ENCODE results near the gene SYCE1L.
"Not testable (repeated sequence)": the region's sequence is repeated elsewhere in the genome, so short reads cannot be mapped to it uniquely, and the experiment has no call there.

Gene SYCE1L

GRCh38 chr16:77197747-77198146 lies 1.5 kb upstream of the SYCE1L start:
- DNase-seq (ENCODE audit: low read depth in 2 of 2), result no peak

GRCh38 chr16:77206533-77206932 lies 7.3 kb downstream of the SYCE1L start:
- DNase-seq (ENCODE audit: low read depth in 2 of 2), result no peak

DNA sequence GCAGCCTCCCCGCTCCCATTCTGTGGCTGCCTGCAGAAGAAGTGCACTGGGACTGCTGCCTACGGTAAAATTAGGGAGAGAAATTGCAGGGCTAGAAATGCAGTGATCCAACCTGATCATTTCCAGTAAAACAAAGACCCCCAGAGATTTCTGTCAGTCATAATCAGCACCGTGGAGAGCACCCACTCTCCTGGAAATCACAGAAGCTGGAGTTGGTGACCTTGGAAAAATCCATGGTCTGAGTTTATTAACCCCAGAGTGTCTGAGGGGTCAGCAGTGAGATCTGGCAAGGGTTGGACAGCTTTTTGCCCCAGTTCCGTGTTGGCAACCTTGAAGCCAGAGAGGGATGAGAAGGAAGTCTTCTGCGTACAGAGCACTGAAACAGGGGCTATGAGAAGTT lies 7.8 kb downstream of the SYCE1L start:
- no peak for DNase-seq (ENCODE audit: low read depth in 2 of 2)

- no peak for DNase-seq (ENCODE audit: low read depth in 2 of 2)
Observed at GRCh38 chr16:77208382-77208781, 9.2 kb downstream of the SYCE1L start.

GRCh38 chr16:77211880-77212740 lies 12.9 kb downstream of the SYCE1L start:
- DNase-seq (ENCODE audit: low read depth in 2 of 2), result peak; percentile 45 to 63

GRCh38 chr16:77212741-77213541 lies 13.7 kb downstream of the SYCE1L start:
- peak; percentile 49 to 66 for DNase-seq (ENCODE audit: low read depth in 2 of 2)

GRCh38 chr16:77213542-77214106 lies 14.4 kb downstream of the SYCE1L start:
- no peak for DNase-seq (ENCODE audit: low read depth in 2 of 2)

GRCh38 chr16:77214411-77215138 lies 15.4 kb downstream of the SYCE1L start:
- no peak for DNase-seq (ENCODE audit: low read depth in 2 of 2)

- no peak for DNase-seq (ENCODE audit: low read depth in 2 of 2)
Observed at GRCh38 chr16:77219437-77219836, 20.2 kb downstream of the SYCE1L start.

DNA sequence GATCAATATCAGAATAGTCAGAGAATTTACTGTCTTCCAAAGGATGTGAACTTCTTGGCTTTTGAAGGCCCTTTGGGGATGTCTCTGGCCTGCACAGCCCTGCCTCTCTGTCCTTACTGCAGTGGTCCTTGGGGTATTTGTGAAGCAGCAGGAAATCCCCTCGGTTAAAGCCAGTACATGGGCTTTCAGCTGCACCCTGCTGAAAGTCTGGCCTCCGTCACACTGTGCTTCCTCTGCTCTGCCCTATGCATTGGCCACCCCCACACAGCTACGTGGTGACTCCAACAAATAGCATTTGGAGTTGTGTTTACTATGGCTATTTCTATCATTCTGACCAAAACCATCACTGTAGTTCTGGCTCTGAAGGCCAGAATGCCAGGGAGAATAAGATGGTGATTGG lies 21.2 kb downstream of the SYCE1L start:
- DNase-seq (ENCODE audit: low read depth in 2 of 2), result no peak

- DNase-seq (ENCODE audit: low read depth in 2 of 2), result no peak
Observed at GRCh38 chr16:77221482-77221881, 22.3 kb downstream of the SYCE1L start.

DNA sequence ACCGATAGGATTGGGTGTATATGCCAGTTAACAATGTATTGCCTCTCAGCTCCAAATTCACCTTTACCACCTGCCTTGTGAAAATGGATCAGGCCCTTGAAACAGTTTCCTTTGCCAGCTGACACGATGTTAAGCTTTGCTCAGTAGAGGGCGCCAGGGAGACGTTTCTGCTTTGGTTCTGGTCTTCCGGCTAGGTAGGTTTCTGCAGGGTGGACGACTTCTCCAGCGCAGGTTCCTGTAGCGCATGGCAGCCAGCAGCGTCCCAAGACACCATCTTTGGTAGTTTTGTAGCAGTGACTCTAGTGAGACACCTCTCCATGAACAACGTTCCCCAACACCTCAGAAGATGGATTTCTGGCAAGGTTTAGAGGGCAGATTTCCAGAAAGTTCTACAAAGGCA lies 24.0 kb downstream of the SYCE1L start:
- DNase-seq (ENCODE audit: low read depth in 2 of 2), result no peak

GRCh38 chr16:77225182-77225581 lies 26.0 kb downstream of the SYCE1L start:
- DNase-seq (ENCODE audit: low read depth in 2 of 2), result no peak

DNA sequence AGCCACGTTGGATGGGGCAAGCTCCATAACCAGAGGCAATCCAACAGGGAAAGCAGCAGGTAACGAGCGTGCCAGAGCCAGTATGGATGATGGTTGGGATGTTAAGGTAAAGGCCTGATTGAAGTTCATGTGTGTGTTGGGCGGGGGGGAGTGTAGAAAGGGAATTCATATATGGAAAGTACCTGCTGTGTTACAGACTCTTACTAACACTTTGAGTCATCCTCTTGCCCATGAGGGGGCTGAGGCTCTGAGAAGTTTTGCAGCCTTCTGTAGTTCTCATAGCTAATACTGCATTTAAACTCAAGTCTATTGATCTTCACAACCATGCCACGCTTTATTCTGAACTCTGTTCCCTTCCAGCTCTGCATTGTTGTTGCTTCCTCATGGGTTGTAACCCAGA lies 28.5 kb downstream of the SYCE1L start:
- DNase-seq (ENCODE audit: low read depth in 2 of 2), result no peak

- DNase-seq (ENCODE audit: low read depth in 2 of 2), result no peak
Observed at GRCh38 chr16:77231047-77231446, 31.8 kb downstream of the SYCE1L start.

DNA sequence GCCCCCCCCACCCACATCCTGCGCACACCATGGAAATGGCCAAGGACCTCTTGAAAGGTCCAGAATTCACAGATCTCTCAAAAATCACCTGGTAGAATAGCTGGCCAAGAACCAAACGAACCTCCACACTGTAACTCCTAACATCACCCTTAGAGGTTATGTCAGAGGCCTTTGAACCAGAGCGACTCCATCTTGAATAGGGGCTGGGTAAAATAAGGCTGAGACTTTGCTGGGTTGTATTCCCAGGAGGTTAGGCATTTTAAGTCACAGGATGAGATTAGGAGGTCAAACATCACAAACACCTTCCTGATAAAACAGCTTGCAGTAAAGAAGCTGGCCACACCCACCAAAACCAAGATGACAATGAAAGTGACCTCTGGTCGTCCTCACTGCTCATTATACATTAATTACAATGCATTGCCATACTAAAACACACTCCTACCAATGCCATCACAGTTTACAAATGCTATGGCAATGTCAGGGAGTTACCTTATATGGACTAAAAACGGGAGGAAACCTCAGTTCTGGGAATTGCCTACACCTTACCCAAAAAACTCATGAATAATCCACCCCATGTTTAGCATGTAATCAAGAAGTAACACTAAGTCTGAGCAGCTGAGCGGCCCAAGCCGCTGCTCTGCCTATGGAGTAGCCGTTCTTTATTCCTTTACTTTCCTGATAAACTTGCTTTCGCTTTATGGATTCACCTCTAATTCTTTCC lies 34.8 kb downstream of the SYCE1L start:
- no peak for DNase-seq (ENCODE audit: low read depth in 2 of 2)

DNA sequence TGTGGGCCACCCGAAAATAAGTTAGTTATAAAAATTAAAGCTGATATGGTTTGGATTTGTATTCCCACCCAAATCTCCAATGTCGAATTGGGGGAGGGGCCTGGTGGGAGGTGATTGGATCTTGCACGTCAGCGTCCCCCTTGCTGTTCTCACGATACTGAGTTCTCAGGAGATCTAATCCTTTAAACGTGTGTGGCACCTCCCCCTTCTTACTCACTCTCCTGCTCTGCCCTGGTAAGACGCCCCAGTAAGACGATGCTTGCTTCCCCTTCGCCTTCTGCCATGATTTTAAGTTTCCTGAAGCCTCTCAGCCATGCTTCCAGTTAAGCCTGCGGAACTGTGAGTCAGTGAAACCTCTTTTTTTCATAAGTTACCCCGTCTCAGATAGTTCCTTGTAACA lies 35.4 kb downstream of the SYCE1L start:
- DNase-seq (ENCODE audit: low read depth in 2 of 2), result no peak

DNA sequence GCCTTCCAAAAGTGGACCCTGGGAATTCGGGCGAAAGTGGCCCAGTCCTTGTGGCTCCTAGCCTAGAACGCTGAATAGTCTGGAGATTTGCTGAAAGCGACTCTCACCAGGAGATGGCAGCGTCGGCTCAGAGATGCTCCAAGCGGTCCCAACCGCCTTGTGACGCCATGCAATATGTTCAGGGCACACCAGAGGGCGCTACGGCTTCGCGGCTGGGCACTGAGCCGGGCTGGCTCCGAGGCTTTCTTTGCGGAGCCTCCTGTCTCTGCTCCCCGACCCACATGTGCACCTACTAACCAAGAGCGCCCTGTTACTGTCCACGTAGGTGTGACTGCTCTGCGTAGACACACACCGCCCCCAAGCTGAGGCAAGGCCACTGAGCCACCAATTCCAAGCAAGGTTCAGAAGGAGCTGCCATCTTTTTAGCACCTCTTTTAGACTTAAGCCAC lies 36.9 kb downstream of the SYCE1L start:
- DNase-seq (ENCODE audit: low read depth in 2 of 2), result peak; percentile 82 to 88

DNA sequence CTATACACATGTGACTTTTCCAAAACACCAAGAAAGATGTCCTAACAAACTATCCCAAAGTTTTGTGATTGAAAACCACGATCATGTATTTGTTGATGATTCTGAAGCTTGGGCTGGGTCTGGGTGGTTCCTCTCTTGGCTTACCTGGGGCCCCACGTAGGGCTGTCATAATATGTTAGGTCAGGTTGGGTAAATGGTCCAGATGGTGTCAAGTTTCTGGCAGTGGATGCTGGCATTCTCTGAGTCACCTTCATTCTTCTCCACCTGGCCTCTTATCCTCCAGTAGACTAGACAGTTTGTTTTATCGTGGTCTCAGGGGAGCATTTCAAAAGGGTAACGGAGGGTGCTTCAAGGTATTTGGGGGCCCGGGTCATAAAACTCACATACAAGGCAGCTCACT lies 39.4 kb downstream of the SYCE1L start:
- no peak for DNase-seq (ENCODE audit: low read depth in 2 of 2)

- not testable (repeated sequence) for DNase-seq (ENCODE audit: low read depth in 2 of 2)
Observed at GRCh38 chr16:77242471-77242870, 43.3 kb downstream of the SYCE1L start.

GRCh38 chr16:77246150-77246549 lies 46.9 kb downstream of the SYCE1L start:
- no peak for DNase-seq (ENCODE audit: low read depth in 2 of 2)

Data from stimulated activated CD4-positive, alpha-beta T cell treated with anti-CD3 and anti-CD28 coated beads, Interleukin-12 subunit alpha, Interleukin-12 subunit beta, amount 100 ng/mL, for 24 hours (primary cell).